Stimulated activated CD8-positive, alpha-beta memory T cell treated with anti-CD3 and anti-CD28 coated beads, Interleukin-2, amount 100 ng/mL, for 48 hours (primary cell): ENCODE data around the gene PAK5.

Source experiments
- DNase-seq, 2 donors: peaks; one replicate each; pipeline ENCODE4 v3.0.0-alpha.2; 2020; ENCODE audit warnings: low read depth in 2 of 2

The PAK5 gene

GRCh38 chr20:9498322-9498721 lies 340.6 kb downstream of the PAK5 start:
- no peak for DNase-seq

- no peak for DNase-seq
Measured at GRCh38 chr20:9496155-9496554, 342.7 kb downstream of the PAK5 start.

- DNase-seq: no peak
Measured at GRCh38 chr20:9495701-9496100, 343.2 kb downstream of the PAK5 start.

GRCh38 chr20:9493803-9494202 lies 345.1 kb downstream of the PAK5 start:
- no peak for DNase-seq

GRCh38 chr20:9492067-9492466 lies 346.8 kb downstream of the PAK5 start:
- no peak for DNase-seq

GRCh38 chr20:9491324-9491723 lies 347.6 kb downstream of the PAK5 start:
- no peak for DNase-seq

- DNase-seq: no peak
Measured at GRCh38 chr20:9490631-9491030, 348.2 kb downstream of the PAK5 start.

- DNase-seq: no peak
Measured at GRCh38 chr20:9490161-9490560, 348.7 kb downstream of the PAK5 start.

- DNase-seq: no peak
Measured at GRCh38 chr20:9488063-9488462, 350.8 kb downstream of the PAK5 start.
